Suprapubic skin (tissue), 3 donors: ENCODE data around the gene SCP2.

ENCODE experiments used
- CTCF ChIP-seq, 2 donors: fragments of 200-600 bp in 1 of 2; fragments of 450-650 bp in 1 of 2; sonication (generic) in 1 of 2; IDR thresholded peaks; one replicate each; pipeline ENCODE4 v1.5.1; 2016 to 2019; ENCODE audit warnings: antibody characterized with exemption in 2 of 2, mild to moderate bottlenecking in 1 of 2, moderate library complexity in 1 of 2
- POLR2AphosphoS5 ChIP-seq, 3 donors: sonication (generic); formaldehyde crosslinking; IDR thresholded peaks; one replicate each; pipeline ENCODE4 v1.6.1; 2017; ENCODE audit warnings: antibody characterized with exemption in 3 of 3

- no peak for TF ChIP-seq CTCF (IDR thresholded peaks at IDR 0.05)
- TF ChIP-seq POLR2AphosphoS5 (IDR thresholded peaks at IDR 0.05): no peak
Observed at GRCh38 chr1:53083636-53084588, 156.8 kb downstream of the SCP2 start.
